Anterior cingulate cortex (tissue), 58 donors: ENCODE data around the gene ACTR3.
"Not testable (repeated sequence)": the region's sequence is repeated elsewhere in the genome, so short reads cannot be mapped to it uniquely, and the experiment has no call there.

ENCODE experiments used
- DNase-seq, 58 donors: peaks; one replicate each; lab custom pipeline; 2025; lab: John Stamatoyannopoulos, UW

ACTR3 gene

GRCh38 chr2:113899166-113899565 lies 9.3 kb downstream of the ACTR3 start:
- no peak for DNase-seq

GRCh38 chr2:113901943-113902342 lies 12.1 kb downstream of the ACTR3 start:
- no peak for DNase-seq

- DNase-seq = no peak
Measured at GRCh38 chr2:113905886-113906285, 16.0 kb downstream of the ACTR3 start.

GRCh38 chr2:113906647-113907046 lies 16.8 kb downstream of the ACTR3 start:
- DNase-seq = no peak

- DNase-seq = no peak
Measured at GRCh38 chr2:113907297-113907696, 17.4 kb downstream of the ACTR3 start.

- no peak for DNase-seq
Measured at GRCh38 chr2:113910110-113910717, 20.3 kb downstream of the ACTR3 start.

GRCh38 chr2:113910967-113911678 lies 21.2 kb downstream of the ACTR3 start:
- DNase-seq = no peak

- DNase-seq = no peak
Measured at GRCh38 chr2:113915082-113915819, 25.4 kb downstream of the ACTR3 start.

GRCh38 chr2:113918229-113918628 lies 28.3 kb downstream of the ACTR3 start:
- DNase-seq = no peak

- no peak for DNase-seq
Measured at GRCh38 chr2:113920996-113921395, 31.1 kb downstream of the ACTR3 start.

GRCh38 chr2:113922335-113922734 lies 32.4 kb downstream of the ACTR3 start:
- DNase-seq = no peak

- DNase-seq = no peak
Measured at GRCh38 chr2:113922784-113923183, 32.9 kb downstream of the ACTR3 start.

- no peak for DNase-seq
Measured at GRCh38 chr2:113925884-113926283, 36.0 kb downstream of the ACTR3 start.

- no peak for DNase-seq
Measured at GRCh38 chr2:113926314-113926713, 36.4 kb downstream of the ACTR3 start.

- no peak for DNase-seq
Measured at GRCh38 chr2:113930448-113930847, 40.6 kb downstream of the ACTR3 start.

- no peak for DNase-seq
Measured at GRCh38 chr2:113937501-113937900, 47.6 kb downstream of the ACTR3 start.

GRCh38 chr2:113940891-113941290 lies 51.0 kb downstream of the ACTR3 start:
- no peak for DNase-seq

GRCh38 chr2:113945784-113946183 lies 55.9 kb downstream of the ACTR3 start:
- not testable (repeated sequence) for DNase-seq

GRCh38 chr2:113950906-113951305 lies 61.0 kb downstream of the ACTR3 start:
- not testable (repeated sequence) for DNase-seq

GRCh38 chr2:113961000-113961399 lies 71.1 kb downstream of the ACTR3 start:
- no peak for DNase-seq

GRCh38 chr2:113962692-113963480 lies 73.0 kb downstream of the ACTR3 start:
- no peak for DNase-seq
